NCI-H1417 treated with DMSO at 0.1 percent for 48 hours (cell line): Measurements from ENCODE around the gene NEXMIF.
"Not testable (repeated sequence)": the region's sequence is repeated elsewhere in the genome, so short reads cannot be mapped to it uniquely, and the experiment has no call there.

Experiments used
- DNase-seq: peaks from one replicate; lab custom pipeline; 2025; lab: John Stamatoyannopoulos, UW

Gene NEXMIF

GRCh38 chrX:74797338-74797887 is 127.8 kb downstream of the NEXMIF start:
- no peak for DNase-seq

GRCh38 chrX:74788545-74789086 is 136.6 kb downstream of the NEXMIF start:
- DNase-seq: no peak

GRCh38 chrX:74784629-74785028 is 140.6 kb downstream of the NEXMIF start:
- DNase-seq: no peak

GRCh38 chrX:74781507-74782034 is 143.7 kb downstream of the NEXMIF start:
- no peak for DNase-seq

GRCh38 chrX:74779175-74779574 is 146.1 kb downstream of the NEXMIF start:
- DNase-seq: no peak

- no peak for DNase-seq
Measured at GRCh38 chrX:74774988-74775387, 150.3 kb downstream of the NEXMIF start.

- no peak for DNase-seq
Measured at GRCh38 chrX:74736450-74736849, 188.8 kb downstream of the NEXMIF start.

GRCh38 chrX:74705269-74705668 is 220.0 kb downstream of the NEXMIF start:
- no peak for DNase-seq

GRCh38 chrX:74701343-74701742 is 223.9 kb downstream of the NEXMIF start:
- DNase-seq: not testable (repeated sequence)

- DNase-seq: no peak
Measured at GRCh38 chrX:74684466-74684865, 240.8 kb downstream of the NEXMIF start.
